Measurements from ENCODE around the gene PER3.

DNA sequence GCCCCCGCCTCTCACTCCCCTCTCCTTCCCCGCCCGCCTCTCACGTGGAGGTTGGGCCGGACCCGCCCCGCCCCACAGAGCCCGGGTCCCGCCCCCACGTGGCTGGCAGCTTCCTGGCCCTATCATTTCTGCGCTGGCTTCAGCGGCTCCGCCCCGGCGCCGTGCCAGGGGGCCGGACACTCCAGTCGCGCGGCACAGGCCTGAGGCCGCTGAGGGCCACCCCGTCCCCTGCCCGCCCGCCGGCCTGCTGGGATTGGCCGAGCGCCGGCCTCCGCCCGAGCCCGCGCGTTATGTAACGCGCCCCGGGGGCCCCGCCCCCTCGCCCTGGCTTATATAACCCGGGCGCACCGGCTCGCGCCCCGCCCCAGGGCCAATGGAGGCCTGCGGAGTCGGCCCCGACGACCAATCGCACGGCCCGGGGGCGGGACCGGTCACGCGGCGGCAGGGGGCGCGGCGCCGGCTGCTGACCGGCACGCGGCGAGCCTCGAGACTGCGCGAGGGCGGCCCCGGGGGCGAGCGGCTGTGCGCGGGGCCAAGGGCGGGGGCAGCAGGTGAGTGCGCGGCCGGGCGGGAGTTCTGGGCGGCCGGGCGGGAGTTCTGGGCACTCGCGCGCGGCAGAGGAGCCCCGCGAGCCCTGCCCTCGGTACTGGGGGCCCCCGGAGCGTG is at the start of gene PER3:
- TF ChIP-seq, protein P1, sequence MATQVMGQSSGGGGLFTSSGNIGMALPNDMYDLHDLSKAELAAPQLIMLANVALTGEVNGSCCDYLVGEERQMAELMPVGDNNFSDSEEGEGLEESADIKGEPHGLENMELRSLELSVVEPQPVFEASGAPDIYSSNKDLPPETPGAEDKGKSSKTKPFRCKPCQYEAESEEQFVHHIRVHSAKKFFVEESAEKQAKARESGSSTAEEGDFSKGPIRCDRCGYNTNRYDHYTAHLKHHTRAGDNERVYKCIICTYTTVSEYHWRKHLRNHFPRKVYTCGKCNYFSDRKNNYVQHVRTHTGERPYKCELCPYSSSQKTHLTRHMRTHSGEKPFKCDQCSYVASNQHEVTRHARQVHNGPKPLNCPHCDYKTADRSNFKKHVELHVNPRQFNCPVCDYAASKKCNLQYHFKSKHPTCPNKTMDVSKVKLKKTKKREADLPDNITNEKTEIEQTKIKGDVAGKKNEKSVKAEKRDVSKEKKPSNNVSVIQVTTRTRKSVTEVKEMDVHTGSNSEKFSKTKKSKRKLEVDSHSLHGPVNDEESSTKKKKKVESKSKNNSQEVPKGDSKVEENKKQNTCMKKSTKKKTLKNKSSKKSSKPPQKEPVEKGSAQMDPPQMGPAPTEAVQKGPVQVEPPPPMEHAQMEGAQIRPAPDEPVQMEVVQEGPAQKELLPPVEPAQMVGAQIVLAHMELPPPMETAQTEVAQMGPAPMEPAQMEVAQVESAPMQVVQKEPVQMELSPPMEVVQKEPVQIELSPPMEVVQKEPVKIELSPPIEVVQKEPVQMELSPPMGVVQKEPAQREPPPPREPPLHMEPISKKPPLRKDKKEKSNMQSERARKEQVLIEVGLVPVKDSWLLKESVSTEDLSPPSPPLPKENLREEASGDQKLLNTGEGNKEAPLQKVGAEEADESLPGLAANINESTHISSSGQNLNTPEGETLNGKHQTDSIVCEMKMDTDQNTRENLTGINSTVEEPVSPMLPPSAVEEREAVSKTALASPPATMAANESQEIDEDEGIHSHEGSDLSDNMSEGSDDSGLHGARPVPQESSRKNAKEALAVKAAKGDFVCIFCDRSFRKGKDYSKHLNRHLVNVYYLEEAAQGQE (IDR thresholded peaks at IDR 0.05; ENCODE audit: borderline replicate concordance) = no peak
- TF ChIP-seq, protein P1 (CRISPR knock-in tag; IDR thresholded peaks at IDR 0.05; ENCODE audit: low read depth) = no peak
- TF ChIP-seq, protein P2, sequence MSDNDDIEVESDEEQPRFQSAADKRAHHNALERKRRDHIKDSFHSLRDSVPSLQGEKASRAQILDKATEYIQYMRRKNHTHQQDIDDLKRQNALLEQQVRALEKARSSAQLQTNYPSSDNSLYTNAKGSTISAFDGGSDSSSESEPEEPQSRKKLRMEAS (CRISPR knock-in tag; IDR thresholded peaks at IDR 0.05) = peak; percentile 64; the same call in 1 of the 2 replicates
- no peak for TF ChIP-seq NCOA2 (IDR thresholded peaks at IDR 0.05; ENCODE audit: partially characterized antibody in 2 of 2)

Data from K562 (cell line).